BLaER1 (cell line): ENCODE data around the gene PXMP4.
A peak's percentile ranks its signal among the peaks of the same experiment; 100 is the strongest.

ENCODE experiments used
- H3K27ac ChIP-seq: shearing (Covaris generic); formaldehyde crosslinking; 2 replicates; pipeline ENCODE4 v1.8.1; 2022
- H3K27me3 ChIP-seq: shearing (Covaris generic); formaldehyde crosslinking; 2 replicates; pipeline ENCODE4 v1.8.1; 2022
- H3K36me3 ChIP-seq: shearing (Covaris generic); formaldehyde crosslinking; 2 replicates; pipeline ENCODE4 v1.8.1; 2022
- H3K4me1 ChIP-seq: shearing (Covaris generic); formaldehyde crosslinking; 2 replicates; pipeline ENCODE4 v1.8.1; 2022
- H3K4me2 ChIP-seq: shearing (Covaris generic); formaldehyde crosslinking; 2 replicates; pipeline ENCODE4 v1.8.1; 2022
- H3K4me3 ChIP-seq: shearing (Covaris generic); formaldehyde crosslinking; 2 replicates; pipeline ENCODE4 v1.8.1; 2022
- H3K9ac ChIP-seq: shearing (Covaris generic); formaldehyde crosslinking; 2 replicates; pipeline ENCODE4 v1.8.1; 2022
- H3K9me3 ChIP-seq: shearing (Covaris generic); formaldehyde crosslinking; 2 replicates; pipeline ENCODE4 v1.8.1; 2022
- H4K20me1 ChIP-seq: shearing (Covaris generic); formaldehyde crosslinking; 2 replicates; pipeline ENCODE4 v1.8.1; 2022
- Cebpa-rat ChIP-seq: shearing (Covaris generic); IDR thresholded peaks from 2 replicates; pipeline ENCODE4 v1.8.1; 2022

Gene PXMP4

DNA sequence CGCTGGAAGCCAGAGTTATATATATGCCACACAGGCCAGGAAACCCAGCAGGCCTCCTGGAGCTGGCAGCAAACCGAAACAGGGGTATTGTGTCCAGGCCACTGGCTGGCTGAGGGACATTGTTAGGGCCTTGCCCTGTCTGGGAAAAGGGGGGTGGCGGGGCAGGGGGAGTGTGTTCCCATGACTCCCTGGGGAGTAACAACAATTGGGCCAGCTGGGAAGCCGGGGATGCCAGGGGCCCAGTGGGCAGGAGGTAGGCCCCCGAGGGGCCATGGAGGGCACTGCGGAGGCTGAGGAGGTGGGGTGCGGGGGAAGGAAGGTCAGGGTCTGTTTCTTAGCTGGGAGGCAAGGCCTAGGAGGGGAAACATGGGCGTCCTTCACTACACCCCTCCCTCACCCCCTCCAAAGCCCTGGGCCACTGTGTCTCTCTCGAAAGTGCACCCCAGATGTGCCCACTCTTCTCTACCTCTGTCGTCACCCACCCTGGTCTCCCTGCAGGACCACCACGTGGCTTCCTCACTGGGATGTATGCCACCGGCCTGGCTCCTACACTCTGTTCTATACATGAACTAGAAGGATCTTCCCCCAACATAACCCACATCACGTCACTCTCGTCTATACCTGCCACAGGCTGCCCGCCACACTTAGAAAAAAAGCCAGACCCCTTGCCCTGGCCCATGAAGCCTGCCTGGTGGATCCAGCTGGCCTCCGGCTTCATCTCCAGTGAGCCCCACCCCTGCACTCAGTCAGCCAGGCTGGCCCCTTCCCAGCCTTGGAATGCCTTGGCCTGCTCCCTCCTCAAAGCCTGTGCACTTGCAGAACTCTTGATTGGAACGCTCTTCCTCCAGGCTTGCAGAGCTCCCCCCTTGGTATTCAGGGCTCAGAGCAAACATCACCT, 26.1 kb downstream of the PXMP4 start:
- H3K4me1 ChIP-seq = peaks cover 71% of the 10 kb centered on the region
- peak overlapping the region; percentile 79 for H3K4me2 ChIP-seq
- peak overlapping the region; percentile 76 for H3K27ac ChIP-seq

DNA sequence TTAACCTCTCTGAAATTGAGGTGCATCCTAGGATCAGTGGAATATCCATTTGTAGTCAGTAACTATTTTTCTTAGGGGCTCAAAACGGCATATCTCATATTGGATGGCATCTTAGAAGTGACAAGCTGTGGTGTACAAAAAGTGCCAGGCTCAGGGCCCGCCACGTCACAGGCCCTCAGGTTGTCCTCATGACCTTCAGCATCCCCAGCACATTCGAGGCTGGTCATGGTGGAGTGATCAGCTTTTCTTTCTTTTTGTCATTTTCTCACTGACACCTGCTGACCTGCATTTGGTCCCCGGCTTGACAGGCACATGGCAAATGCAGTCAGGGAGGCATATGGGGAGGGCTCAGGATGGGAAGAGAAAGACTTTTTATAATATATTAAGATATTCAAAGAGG, 26.8 kb downstream of the PXMP4 start:
- no peak for TF ChIP-seq Cebpa-rat
- Histone ChIP-seq H3K27ac (peak overlapping the region; percentile 76), H4K20me1 (no peaks in the 10 kb centered on the region), H3K27me3 (no peaks in the 10 kb centered on the region), H3K36me3 (no peaks in the 10 kb centered on the region), H3K9ac (0 out of 2 replicates have a peak overlapping the region, but pooled peaks have one; percentile 61), H3K4me3 (no peak overlapping the region), H3K9me3 (peaks cover 9% of the 10 kb centered on the region), H3K4me1 (peaks cover 78% of the 10 kb centered on the region), H3K4me2 (peak overlapping the region; percentile 79)

More for the DNA sequence above, 26.1 kb downstream of the PXMP4 start:
- Histone ChIP-seq H3K4me3 (no peak overlapping the region), H3K9me3 (peaks cover 16% of the 10 kb centered on the region), H3K27me3 (no peaks in the 10 kb centered on the region), H3K9ac (peak overlapping the region; percentile 61), H4K20me1 (no peaks in the 10 kb centered on the region), H3K36me3 (no peaks in the 10 kb centered on the region)
- TF ChIP-seq Cebpa-rat = no peak

DNA sequence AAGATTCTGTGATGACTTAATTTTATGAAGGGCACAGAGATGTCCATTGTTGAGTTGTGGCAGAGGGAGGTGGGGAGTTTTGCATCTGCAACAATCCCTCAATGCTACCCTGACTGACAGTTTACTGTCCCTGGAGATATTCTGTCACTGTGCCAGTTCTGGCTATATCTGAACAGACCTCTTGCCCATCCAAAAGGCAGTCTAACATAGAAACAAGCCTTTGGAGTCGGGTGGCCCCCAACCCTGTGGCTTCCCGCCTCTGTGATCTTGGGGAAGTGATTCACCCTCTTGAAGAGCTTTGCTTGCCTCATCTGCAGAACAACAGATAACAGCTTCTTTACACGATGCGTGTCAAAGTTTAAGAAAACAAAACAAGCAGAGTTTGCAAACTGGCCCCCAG, 30.1 kb downstream of the PXMP4 start:
- no peaks in the 10 kb centered on the region for H3K9me3 ChIP-seq
- H3K4me2 ChIP-seq = peak overlapping the region; percentile 79
- H3K9ac ChIP-seq = peak overlapping the region; percentile 71
- H3K27me3 ChIP-seq = no peaks in the 10 kb centered on the region
- H3K4me3 ChIP-seq = peak overlapping the region; percentile 23; the same call in 1 of the 2 replicates
- H3K27ac ChIP-seq = peak overlapping the region; percentile 85
- H4K20me1 ChIP-seq = peaks cover 4% of the 10 kb centered on the region
- no peaks in the 10 kb centered on the region for H3K36me3 ChIP-seq
- peak; percentile 55; the same call in 1 of the 2 replicates for TF ChIP-seq Cebpa-rat
- peaks cover 90% of the 10 kb centered on the region for H3K4me1 ChIP-seq

DNA sequence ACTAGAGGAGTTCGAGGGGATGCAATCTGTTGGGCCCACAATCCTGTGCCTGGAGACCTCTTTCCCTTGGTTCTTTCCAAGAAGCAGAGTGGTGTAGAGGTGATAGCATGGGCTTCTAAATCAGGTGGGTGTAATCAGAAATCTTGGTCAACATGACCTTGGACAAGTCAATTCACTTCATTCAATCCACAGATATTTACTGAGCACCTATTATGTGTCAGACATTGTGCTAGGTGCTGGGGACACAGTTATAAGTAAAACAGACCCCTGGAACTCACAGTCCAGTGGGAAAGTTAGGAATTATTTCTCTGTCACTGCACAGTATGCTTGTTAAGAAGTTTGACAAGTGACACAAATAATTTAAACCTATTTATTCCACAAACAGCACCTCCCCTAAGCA, 30.6 kb downstream of the PXMP4 start:
- Histone ChIP-seq H3K4me2 (peak overlapping the region; percentile 79), H3K4me1 (peaks cover 90% of the 10 kb centered on the region), H3K36me3 (no peaks in the 10 kb centered on the region), H3K27ac (peak overlapping the region; percentile 85), H3K9ac (0 out of 2 replicates have a peak overlapping the region, but pooled peaks have one; percentile 71), H3K4me3 (no peak overlapping the region), H3K27me3 (no peaks in the 10 kb centered on the region), H4K20me1 (peaks cover 9% of the 10 kb centered on the region), H3K9me3 (no peaks in the 10 kb centered on the region)
- TF ChIP-seq Cebpa-rat = no peak

DNA sequence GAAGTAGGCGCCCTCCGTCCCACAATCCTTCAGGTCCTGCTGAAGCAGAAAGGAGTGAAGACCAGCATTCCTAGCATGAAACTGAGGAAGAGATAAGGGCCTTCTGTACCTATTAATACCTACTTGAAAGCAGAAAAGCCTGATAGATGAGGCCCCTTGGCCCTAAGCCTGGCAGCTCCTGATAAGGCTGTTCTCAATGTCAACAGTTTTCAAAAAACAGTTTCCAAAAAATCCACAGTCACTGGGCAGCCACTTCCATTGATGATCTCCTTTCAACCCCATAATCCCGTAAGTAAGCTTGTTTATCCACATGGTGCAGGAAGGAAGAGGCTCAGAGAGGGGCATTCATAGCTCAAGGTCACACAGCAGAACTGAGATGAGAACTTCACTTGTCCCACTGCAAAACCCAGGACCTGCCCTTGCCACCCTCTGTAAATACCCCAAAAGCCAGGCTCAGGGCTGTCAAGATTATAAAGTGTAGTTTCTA, 31.1 kb downstream of the PXMP4 start:
- H3K4me1 ChIP-seq = peaks cover 90% of the 10 kb centered on the region
- H3K4me2 ChIP-seq = peak overlapping the region; percentile 79
- H3K4me3 ChIP-seq = no peak overlapping the region
- H4K20me1 ChIP-seq = peaks cover 14% of the 10 kb centered on the region
- no peaks in the 10 kb centered on the region for H3K27me3 ChIP-seq
- H3K9me3 ChIP-seq = no peaks in the 10 kb centered on the region
- H3K36me3 ChIP-seq = peaks cover 2% of the 10 kb centered on the region; the same call in 1 of the 2 replicates
- peak overlapping the region; percentile 42; the same call in 1 of the 2 replicates for H3K9ac ChIP-seq
- peak overlapping the region; percentile 85 for H3K27ac ChIP-seq
- no peak for TF ChIP-seq Cebpa-rat

DNA sequence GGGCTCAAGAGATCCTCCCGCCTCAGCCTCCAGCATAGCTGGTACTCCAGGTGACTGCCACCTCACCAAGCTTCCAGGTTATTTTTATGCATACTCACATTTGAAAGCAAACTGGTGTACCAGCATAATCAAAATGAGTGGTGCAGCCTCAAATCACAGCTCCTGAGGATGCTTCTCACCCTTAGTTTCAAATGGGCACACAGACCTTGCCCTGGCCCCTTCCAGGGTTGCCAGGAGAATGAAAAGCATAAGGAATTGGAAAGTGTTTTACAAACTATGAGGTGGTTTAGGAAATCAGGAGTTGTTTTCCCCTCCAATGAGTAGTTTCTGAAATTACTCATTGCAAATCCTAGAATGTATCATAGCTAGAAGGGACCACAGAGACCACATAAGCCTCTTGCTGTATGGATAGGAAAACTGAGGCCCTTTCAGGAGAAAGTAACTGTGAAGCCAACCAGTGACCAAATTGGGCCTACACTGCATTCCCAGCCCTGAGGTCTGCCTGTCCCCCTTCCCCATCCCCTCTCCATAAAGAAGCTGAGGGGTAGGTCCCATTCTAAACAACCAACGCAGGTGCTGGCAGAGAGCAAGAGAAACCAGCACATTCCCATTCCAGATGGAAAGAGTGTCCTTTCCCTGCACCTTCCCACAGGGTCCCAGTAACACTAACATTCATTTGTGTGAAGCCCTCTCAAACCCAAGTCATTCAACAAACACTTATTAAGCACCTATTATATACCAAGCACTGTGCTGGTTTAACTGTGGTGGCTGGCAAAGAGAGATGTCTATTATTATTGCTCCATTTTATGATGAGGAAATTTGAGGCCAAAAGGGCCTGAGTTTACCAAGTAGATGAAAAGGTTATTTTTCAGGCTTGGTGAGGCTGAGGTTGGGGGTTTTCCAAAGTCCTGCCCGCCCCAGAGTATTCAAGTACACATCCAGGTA, 31.8 kb downstream of the PXMP4 start:
- H3K4me2 ChIP-seq = peak overlapping the region; percentile 79

DNA sequence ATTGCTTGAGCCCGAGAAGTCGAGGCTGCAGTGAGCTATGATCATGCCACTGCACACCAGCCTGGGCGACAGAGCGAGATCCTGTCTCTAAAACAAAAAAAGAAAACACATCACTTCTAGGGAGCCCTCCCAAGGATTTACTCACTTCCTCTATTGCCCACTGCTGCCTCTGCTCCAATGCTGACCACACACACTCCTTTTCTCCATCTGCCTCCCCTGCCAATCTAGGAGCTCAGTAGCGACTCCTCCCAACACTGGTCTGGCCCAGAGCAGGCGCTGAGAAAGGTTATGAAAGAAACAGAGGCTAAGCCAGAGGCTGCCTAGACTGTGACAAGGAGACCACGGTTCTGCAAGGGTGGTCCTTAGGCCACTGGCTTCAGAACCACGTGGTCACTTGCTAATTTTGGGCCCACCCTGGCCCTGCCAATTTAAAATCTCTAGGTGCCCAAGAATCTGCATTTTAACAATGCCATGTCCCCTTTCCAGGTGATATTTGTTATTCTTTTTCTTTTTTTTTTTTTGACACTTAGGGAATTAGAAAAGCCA, 32.7 kb downstream of the PXMP4 start:
- Histone ChIP-seq H3K4me1 (peaks cover 90% of the 10 kb centered on the region), H3K27ac (peak overlapping the region; percentile 85), H3K9me3 (no peaks in the 10 kb centered on the region), H3K27me3 (no peaks in the 10 kb centered on the region), H3K36me3 (peaks cover 7% of the 10 kb centered on the region; the same call in 1 of the 2 replicates), H4K20me1 (peaks cover 29% of the 10 kb centered on the region), H3K9ac (peak overlapping the region; percentile 56), H3K4me2 (peak overlapping the region; percentile 79), H3K4me3 (no peak overlapping the region)
- TF ChIP-seq Cebpa-rat = no peak

More for the DNA sequence above, 31.8 kb downstream of the PXMP4 start:
- peak overlapping the region; percentile 56; the same call in 1 of the 2 replicates for H3K9ac ChIP-seq
- TF ChIP-seq Cebpa-rat = no peak
- H3K4me1 ChIP-seq = peaks cover 90% of the 10 kb centered on the region
- no peaks in the 10 kb centered on the region for H3K27me3 ChIP-seq
- H3K9me3 ChIP-seq = no peaks in the 10 kb centered on the region
- peaks cover 21% of the 10 kb centered on the region for H4K20me1 ChIP-seq
- H3K4me3 ChIP-seq = no peak overlapping the region
- peak overlapping the region; percentile 85 for H3K27ac ChIP-seq
- peaks cover 5% of the 10 kb centered on the region; the same call in 1 of the 2 replicates for H3K36me3 ChIP-seq

DNA sequence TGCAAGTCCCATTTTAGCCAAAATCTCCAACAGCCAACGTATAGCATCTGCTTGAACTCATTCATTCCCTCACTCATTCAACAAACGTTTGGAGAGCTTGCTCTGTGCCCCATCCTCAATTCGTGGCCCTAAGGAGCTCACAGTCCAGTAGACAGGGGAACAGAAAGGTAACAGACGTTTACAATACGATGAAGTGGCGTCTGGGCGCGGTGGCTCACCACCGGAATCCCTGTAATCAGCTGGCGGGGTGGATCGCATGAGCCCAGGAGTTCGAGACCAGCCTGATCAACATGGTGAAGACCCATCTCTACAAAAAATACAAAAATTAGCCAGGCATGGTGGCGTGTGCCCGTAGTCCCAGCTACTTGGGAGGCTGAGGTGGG, 33.1 kb downstream of the PXMP4 start:
- peak overlapping the region; percentile 92; the same call in 1 of the 2 replicates for H3K4me3 ChIP-seq
- peak overlapping the region; percentile 85 for H3K27ac ChIP-seq
- H3K9ac ChIP-seq = peak overlapping the region; percentile 56; the same call in 1 of the 2 replicates

More for the DNA sequence above, 33.1 kb downstream of the PXMP4 start:
- Histone ChIP-seq H3K4me1 (peaks cover 90% of the 10 kb centered on the region), H4K20me1 (peaks cover 34% of the 10 kb centered on the region), H3K27me3 (no peaks in the 10 kb centered on the region), H3K4me2 (peak overlapping the region; percentile 79), H3K9me3 (no peaks in the 10 kb centered on the region), H3K36me3 (peaks cover 12% of the 10 kb centered on the region; the same call in 1 of the 2 replicates)
- no peak for TF ChIP-seq Cebpa-rat
